Measurements from ENCODE around the gene PAFAH1B2. TPM values are rescaled to one million over a fixed set of nuclear protein-coding genes. Genes with fewer than 3 reads are reported as not detected.

Gene PAFAH1B2
- total RNA-seq, 1 donor from 2014 or later = 90.5 TPM

DNA sequence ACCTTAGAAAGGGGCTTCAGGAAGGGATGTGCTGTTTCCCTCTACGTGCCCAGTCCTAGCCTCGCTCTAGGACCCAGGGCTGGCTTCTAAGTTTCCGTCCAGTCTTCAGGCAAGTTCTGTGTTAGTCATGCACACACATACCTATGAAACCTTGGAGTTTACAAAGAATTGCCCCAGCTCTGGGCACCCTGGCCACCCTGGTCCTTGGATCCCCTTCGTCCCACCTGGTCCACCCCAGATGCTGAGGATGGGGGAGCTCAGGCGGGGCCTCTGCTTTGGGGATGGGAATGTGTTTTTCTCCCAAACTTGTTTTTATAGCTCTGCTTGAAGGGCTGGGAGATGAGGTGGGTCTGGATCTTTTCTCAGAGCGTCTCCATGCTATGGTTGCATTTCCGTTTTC is 52.9 kb downstream of the PAFAH1B2 start:
- Mint-ChIP-seq H3K4me3 (ENCODE audit: unreplicated experiment) (no peak overlapping the region), H3K27ac (ENCODE audit: unreplicated experiment) (peak overlapping the region; percentile 95), H3K4me1 (ENCODE audit: low read depth) (peaks cover 38% of the 10 kb centered on the region), H3K9me3 (ENCODE audit: low read depth) (no peaks in the 10 kb centered on the region), H3K27me3 (ENCODE audit: low read depth) (no peaks in the 10 kb centered on the region), H3K36me3 (ENCODE audit: low read depth) (peaks cover 23% of the 10 kb centered on the region)
- DNase-seq (ENCODE audit: low spot score) = no peak
- no peak for TF ChIP-seq CTCF (IDR thresholded peaks at IDR 0.05)

DNA sequence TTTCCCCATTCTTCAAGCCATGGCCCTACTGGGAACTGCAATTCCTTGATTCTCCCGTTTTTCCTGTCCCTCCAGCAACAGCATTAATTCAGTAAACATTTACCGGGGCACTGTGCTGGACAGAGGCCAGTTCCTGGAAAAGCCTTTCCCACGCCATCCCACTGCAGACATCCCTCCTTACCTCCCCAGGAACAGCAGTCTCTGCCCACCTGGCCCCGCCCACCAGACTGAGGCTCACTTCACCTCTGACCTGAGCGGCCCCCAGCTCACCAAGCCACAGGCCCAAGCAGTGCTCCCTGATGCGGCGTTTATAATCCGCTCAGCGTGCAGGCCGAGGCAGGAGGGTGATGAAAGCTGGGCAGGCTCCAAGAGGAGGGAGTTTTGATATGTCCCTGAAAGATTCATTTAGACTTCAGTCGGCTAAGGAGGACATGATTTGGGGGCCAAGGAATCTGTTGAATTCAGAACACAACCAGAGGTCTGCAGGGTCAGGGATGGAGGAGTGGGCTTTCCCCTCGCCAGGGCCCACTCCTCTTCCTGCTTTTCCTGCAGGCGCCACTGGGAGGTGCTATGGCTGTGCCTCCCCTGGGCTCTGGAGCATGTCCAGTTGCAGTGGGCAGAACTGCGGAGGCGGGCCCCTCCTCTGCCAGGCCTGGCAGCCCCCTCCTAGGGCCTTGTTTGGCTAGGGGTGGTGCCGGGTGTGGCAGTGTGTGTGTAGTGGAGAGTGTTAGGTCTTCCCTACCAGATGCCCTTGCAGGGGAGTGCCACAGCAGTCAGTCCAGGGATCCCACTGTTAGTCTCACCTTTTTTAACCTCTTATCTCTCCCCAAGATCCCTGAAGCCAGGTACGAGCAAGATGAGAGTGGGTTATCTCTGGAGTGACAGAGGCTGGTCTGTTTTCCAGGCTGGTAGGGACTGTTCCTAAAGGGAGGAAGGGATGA is 53.7 kb downstream of the PAFAH1B2 start:
- Mint-ChIP-seq H3K36me3 (ENCODE audit: low read depth) (peaks cover 28% of the 10 kb centered on the region), H3K9me3 (ENCODE audit: low read depth) (no peaks in the 10 kb centered on the region), H3K4me1 (ENCODE audit: low read depth) (peaks cover 45% of the 10 kb centered on the region), H3K27me3 (ENCODE audit: low read depth) (no peaks in the 10 kb centered on the region), H3K27ac (ENCODE audit: unreplicated experiment) (peak overlapping the region; percentile 95), H3K4me3 (ENCODE audit: unreplicated experiment) (peak overlapping the region; percentile 93)
- no peak for DNase-seq (ENCODE audit: low spot score)
- TF ChIP-seq CTCF (IDR thresholded peaks at IDR 0.05) = peak; percentile 81

DNA sequence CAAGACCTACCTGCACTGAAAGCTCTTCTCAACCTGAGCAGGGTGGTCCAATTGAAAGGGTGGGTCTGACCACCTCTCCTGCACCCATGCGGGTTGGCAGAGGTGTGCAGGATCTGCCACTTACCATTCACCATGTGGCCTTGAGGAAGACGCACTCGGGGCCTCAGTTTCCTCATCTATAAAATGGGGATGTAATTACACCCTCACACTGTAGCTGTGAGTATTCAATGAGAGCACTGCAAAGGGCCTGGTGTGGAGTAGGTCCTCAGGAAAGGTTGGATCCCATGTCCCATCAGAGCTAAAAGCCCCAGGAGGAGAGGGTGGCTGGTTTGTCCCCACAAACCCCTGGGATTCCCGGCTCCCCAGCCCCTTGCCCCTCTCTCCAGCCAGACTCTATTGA is 54.5 kb downstream of the PAFAH1B2 start:
- Mint-ChIP-seq H3K9me3 (ENCODE audit: low read depth) (no peaks in the 10 kb centered on the region), H3K36me3 (ENCODE audit: low read depth) (peaks cover 32% of the 10 kb centered on the region), H3K27me3 (ENCODE audit: low read depth) (no peaks in the 10 kb centered on the region), H3K27ac (ENCODE audit: unreplicated experiment) (peak overlapping the region; percentile 95), H3K4me1 (ENCODE audit: low read depth) (peaks cover 54% of the 10 kb centered on the region), H3K4me3 (ENCODE audit: unreplicated experiment) (peak overlapping the region; percentile 93)
- TF ChIP-seq CTCF (IDR thresholded peaks at IDR 0.05) = no peak
- no peak for DNase-seq (ENCODE audit: low spot score)

GRCh38 chr11:117199053-117199915 is 55.2 kb downstream of the PAFAH1B2 start, which contains the start of gene TAGLN:
Gene TAGLN, plus strand, starts transcription at chr11:117199370. Its CDS starts 3,644 bp downstream, at chr11:117203014.
- no peak for TF ChIP-seq CTCF (IDR thresholded peaks at IDR 0.05)
- Mint-ChIP-seq H3K9me3 (ENCODE audit: low read depth) (no peaks in the 10 kb centered on the region), H3K36me3 (ENCODE audit: low read depth) (peaks cover 38% of the 10 kb centered on the region), H3K4me3 (ENCODE audit: unreplicated experiment) (peak within 1 kb of the TSS; percentile 93), H3K27me3 (ENCODE audit: low read depth) (no peaks in the 10 kb centered on the region), H3K4me1 (ENCODE audit: low read depth) (peaks cover 60% of the 10 kb centered on the region), H3K27ac (ENCODE audit: unreplicated experiment) (peak within 1 kb of the TSS; percentile 95)
- peak; percentile 98 for DNase-seq (ENCODE audit: low spot score)

All from chondrocyte (in vitro differentiated cells).